Measurements from ENCODE around the gene LEUTX.

- TF ChIP-seq, protein P1, sequence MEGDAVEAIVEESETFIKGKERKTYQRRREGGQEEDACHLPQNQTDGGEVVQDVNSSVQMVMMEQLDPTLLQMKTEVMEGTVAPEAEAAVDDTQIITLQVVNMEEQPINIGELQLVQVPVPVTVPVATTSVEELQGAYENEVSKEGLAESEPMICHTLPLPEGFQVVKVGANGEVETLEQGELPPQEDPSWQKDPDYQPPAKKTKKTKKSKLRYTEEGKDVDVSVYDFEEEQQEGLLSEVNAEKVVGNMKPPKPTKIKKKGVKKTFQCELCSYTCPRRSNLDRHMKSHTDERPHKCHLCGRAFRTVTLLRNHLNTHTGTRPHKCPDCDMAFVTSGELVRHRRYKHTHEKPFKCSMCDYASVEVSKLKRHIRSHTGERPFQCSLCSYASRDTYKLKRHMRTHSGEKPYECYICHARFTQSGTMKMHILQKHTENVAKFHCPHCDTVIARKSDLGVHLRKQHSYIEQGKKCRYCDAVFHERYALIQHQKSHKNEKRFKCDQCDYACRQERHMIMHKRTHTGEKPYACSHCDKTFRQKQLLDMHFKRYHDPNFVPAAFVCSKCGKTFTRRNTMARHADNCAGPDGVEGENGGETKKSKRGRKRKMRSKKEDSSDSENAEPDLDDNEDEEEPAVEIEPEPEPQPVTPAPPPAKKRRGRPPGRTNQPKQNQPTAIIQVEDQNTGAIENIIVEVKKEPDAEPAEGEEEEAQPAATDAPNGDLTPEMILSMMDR (IDR thresholded peaks at IDR 0.05): no peak
- no peak for TF ChIP-seq EZH2 (IDR thresholded peaks at IDR 0.05)
Measured at GRCh38 chr19:39824143-39825092, 45.8 kb downstream of the LEUTX start.

All from neural progenitor cell (in vitro differentiated cells).